HG02884 (cell line): ENCODE results near the gene CHI3L2.

Experiments used
- ATAC-seq: cut with Tn5 transposase; IDR thresholded peaks from one replicate; pipeline ENCODE4 v1.9.1; 2021; ENCODE audit warnings: mild to moderate bottlenecking, moderate library complexity; ENCODE audit not compliant: unreplicated experiment

CHI3L2 gene

GRCh38 chr1:111290104-111290503 lies 62.6 kb downstream of the CHI3L2 start:
- ATAC-seq: no peak

GRCh38 chr1:111290630-111291029 lies 63.1 kb downstream of the CHI3L2 start, which contains the start of gene CHIA:
CHIA (plus strand) TSS chr1:111290851; CDS start chr1:111310468, 19,617 bp downstream.
- ATAC-seq: no peak
